GM12892 (cell line): ENCODE measurements around the gene PDE1C.

Source experiments
- POLR2A ChIP-seq: IDR thresholded peaks from 2 replicates; pipeline ENCODE4 v1.6.1; 2011; ENCODE audit warnings: low read depth, low read length, control low read depth
- POLR2AphosphoS5 ChIP-seq: IDR thresholded peaks from 2 replicates; pipeline ENCODE4 v1.6.1; 2011; ENCODE audit warnings: low read depth, low read length, control low read depth
- TAF1 ChIP-seq: IDR thresholded peaks from 2 replicates; pipeline ENCODE4 v1.6.1; 2011; ENCODE audit warnings: low read depth, mild to moderate bottlenecking, control low read depth, low read length, borderline replicate concordance

DNA sequence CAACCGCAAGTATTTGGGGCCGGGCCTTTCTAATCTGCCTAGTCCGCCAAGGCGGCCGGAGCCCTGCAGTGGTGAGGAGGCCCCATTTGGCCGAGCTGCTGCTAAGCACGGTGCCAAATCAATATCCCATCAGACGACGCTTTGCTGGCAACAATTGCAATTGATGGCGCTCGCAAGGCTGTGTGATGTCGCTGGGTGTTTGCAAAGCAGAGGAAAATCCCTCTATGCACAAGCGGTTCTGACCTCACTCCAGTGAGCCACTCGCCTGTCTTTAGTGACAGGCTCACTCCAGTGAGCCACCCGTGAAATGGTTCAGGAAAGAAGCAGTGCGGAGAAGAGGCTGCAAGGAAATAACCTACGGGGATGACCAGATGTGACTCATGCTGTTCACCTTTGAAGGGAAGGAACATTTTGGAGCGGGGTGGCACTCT lies 18.3 kb upstream of the PDE1C start:
- TF ChIP-seq POLR2A (no peak), POLR2AphosphoS5 (no peak), TAF1 (no peak)
